NT2/D1 (cell line): ENCODE data around the gene ZNF511.

Experiments used
- DNase-seq: peaks from one replicate; pipeline ENCODE4 v3.0.0-alpha.2; 2011; ENCODE audit warnings: low read depth, low spot score
- H3K27me3 ChIP-seq: 2 replicates; pipeline ENCODE4 v1.6.0; 2011; ENCODE audit warnings: mild to moderate bottlenecking; ENCODE audit not compliant: insufficient read length, insufficient read depth
- H3K36me3 ChIP-seq: 2 replicates; pipeline ENCODE4 v1.6.1; 2011; ENCODE audit warnings: mild to moderate bottlenecking, low read length, mixed read lengths; ENCODE audit not compliant: insufficient read depth, insufficient read length
- H3K4me1 ChIP-seq: 2 replicates; pipeline ENCODE4 v1.5.1; 2011; ENCODE audit not compliant: insufficient read depth, insufficient read length
- H3K4me3 ChIP-seq: 2 replicates; pipeline ENCODE4 v1.5.1; 2011; ENCODE audit warnings: low read depth; ENCODE audit not compliant: insufficient read length
- H3K9ac ChIP-seq: 2 replicates; pipeline ENCODE4 v1.6.0; 2011; ENCODE audit warnings: low read depth; ENCODE audit not compliant: insufficient read length
- H3K9me3 ChIP-seq: 2 replicates; pipeline ENCODE4 v1.5.1; 2011; ENCODE audit warnings: mild to moderate bottlenecking, low read length; ENCODE audit not compliant: insufficient read depth
- SUZ12 ChIP-seq: IDR thresholded peaks from 2 replicates; pipeline ENCODE4 v1.6.1; 2011; ENCODE audit not compliant: insufficient read length, insufficient read depth; ENCODE audit errors: extremely low read depth
- YY1 ChIP-seq: IDR thresholded peaks from 2 replicates; pipeline ENCODE4 v1.6.1; 2011; ENCODE audit not compliant: insufficient read length, insufficient read depth
- ZNF274 ChIP-seq: IDR thresholded peaks from 2 replicates; pipeline ENCODE4 v1.6.1; 2011; ENCODE audit warnings: mild to moderate bottlenecking, low read depth, low read length

The ZNF511 gene

DNA sequence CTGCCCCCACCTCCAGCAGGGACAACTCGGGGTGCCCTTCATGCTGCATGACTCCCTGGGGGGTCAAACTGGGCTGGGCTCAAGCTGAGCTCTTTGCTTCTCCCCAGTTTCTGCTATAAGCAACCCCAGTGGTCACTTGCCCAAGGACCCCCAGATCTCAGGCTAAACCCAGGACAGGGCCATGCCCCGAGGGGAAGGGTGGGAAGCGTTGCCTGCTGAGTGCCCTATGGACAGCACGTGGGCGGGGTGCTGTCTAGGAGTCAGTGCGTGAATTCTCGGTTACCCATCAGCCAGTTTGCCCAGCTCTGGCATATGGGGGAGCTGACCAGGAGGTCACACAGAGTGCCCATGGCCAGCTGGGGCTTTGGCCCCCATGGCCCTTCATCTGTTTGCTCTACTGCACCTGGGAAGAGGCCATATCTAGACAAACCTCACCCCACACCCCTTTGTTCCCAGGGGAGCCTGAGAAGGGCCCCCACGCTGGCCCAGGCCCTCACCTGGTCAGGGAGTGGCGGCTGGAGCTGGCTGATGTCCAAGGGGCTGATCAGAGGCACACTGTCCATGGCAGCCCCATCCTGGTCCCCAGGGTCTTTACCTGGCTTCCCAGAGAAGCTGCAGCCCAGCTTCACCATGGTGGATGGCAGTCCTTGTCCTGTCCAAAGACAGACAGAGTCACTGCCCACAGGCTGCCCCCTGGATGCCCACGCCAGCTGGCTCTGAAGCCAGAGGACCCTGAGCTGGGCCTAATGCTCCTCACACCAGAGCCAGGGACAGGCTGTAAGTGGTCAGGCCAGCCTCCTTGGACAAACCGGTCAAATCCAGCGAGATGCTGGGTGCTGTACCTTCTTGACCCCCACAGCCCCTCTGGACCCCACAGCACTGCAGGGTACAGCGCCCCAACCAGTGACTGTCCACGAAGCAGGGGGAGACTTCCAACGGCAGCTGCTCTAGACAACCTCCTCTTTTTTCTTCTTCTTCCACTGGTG is 19.9 kb downstream of the ZNF511 start:
- TF ChIP-seq SUZ12 (no peak), YY1 (no peak), ZNF274 (no peak)
- Histone ChIP-seq H3K9ac (peak overlapping the region; percentile 42), H3K4me3 (no peak overlapping the region), H3K9me3 (peaks cover 14% of the 10 kb centered on the region; the same call in 1 of the 2 replicates), H3K4me1 (peaks cover 24% of the 10 kb centered on the region), H3K36me3 (no peaks in the 10 kb centered on the region), H3K27me3 (peaks cover 76% of the 10 kb centered on the region)
- no peak for DNase-seq

DNA sequence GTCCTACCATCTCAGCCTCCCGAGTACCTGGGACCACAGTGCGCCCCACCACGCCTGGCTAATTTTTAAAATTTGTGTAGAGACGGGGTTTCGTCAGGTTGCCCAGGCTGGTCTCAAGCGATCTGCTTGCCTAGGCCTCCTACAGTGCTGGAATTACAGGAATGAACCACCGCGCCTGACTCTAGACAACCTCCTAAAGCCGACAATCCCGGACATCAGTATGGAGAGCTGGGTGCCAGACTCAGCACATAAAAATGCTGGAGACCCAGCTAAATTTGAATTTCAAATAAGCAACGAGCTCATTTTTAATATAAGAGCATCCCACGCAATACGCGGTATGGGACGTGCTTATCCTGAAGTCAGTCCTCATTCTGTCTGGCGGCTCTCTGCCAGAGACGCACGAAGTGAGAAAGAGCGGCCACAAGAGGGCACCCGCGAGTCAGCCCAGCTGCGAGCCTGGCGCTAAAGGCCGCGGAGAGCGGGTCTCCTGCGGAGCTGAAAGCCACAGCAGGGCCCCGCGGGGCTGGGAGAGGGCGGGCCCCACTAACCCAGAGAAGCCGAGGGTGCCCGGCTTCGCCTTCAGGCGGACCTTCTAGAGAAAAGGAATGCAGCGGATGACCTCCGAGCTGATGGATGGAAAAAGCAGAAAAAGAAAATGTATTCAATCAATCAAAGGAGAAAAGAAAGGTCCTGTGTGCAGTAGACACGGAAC is 20.9 kb downstream of the ZNF511 start:
- Histone ChIP-seq H3K9me3 (peaks cover 14% of the 10 kb centered on the region; the same call in 1 of the 2 replicates), H3K27me3 (peaks cover 84% of the 10 kb centered on the region), H3K36me3 (no peaks in the 10 kb centered on the region), H3K4me3 (peak overlapping the region; percentile 21), H3K9ac (peak overlapping the region; percentile 42), H3K4me1 (peaks cover 20% of the 10 kb centered on the region)
- peak; percentile 55 for DNase-seq
- TF ChIP-seq ZNF274 (no peak), YY1 (no peak), SUZ12 (no peak)

DNA sequence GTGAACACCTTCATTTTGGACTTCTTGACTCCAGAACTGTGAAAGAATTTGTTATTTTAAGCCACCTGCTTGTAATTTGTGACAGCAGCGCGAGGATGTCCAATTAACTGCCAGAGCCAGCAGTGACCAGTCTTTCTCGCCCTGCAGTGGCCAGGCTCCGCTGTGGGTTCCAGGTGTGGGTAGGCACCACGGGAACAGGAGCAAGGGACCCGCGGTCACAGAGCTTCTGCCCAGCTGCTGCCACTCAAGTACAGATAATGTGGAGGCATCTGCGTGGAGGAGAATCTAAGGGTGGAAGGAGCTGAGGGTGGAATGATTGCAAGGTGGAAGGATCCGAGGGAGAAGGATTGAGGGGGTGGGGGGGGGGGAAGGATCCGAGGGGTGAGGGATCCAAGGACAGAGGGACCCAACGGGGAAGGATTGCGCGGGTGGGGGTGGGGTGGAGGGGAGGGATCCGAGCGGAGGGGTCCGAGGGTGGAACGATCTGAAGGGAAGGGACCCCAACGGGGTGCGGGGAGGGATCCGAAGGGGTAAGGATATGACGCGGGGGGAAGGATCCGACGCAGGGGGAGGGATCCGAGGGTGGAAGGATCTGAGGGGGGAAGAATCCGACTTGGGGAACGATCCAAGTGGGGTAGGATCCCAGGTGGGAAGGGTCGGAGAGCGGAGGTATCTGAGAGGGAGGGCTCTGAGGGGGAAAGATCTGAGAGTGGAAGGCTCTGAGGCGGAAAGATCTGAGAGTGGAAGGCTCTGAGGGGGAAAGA is 24.4 kb downstream of the ZNF511 start:
- TF ChIP-seq ZNF274 (no peak), SUZ12 (no peak), YY1 (no peak)
- DNase-seq: no peak
- Histone ChIP-seq H3K9me3 (peaks cover 14% of the 10 kb centered on the region; the same call in 1 of the 2 replicates), H3K4me3 (no peak overlapping the region), H3K27me3 (peaks cover 85% of the 10 kb centered on the region), H3K4me1 (peaks cover 10% of the 10 kb centered on the region), H3K36me3 (no peaks in the 10 kb centered on the region), H3K9ac (no peak overlapping the region)

DNA sequence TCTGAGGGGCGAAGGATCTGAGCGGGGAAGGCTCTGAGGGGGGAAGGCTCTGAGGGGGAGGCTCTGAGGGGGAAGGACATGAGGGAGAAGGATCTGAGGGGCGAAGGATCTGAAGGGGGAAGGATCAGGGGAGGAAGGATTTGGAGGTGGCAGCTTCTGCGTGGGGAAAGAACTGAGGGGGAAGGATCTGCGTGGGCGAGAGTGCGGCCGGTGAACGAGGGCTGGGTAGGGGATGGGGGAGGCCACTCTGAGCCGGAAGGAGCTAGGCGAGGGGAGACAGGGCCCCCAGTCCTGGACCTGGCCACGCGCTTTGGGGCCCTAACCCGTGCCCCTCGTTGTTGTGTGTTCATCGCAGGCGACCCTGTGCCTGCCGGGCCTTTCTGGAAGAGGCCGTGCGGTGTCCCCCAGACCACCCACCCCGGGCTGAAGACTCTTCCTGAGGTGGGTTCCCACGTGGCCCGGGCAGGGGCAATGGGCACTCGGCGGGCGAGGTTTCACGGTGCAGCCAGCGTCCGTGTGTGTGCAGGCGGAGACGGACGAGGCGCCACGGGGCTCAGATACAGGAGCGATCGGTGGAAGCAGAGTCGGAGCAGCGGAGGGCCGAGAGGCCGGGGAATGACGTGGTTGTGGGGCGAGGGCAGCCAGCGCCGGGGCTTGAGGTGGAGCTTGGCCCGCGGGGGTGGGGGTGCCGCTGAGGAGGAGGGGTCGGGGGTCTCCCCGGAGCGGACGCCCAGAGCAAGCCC is 26.0 kb downstream of the ZNF511 start:
- DNase-seq: no peak
- Histone ChIP-seq H3K36me3 (no peaks in the 10 kb centered on the region), H3K9ac (no peak overlapping the region), H3K27me3 (peaks cover 87% of the 10 kb centered on the region), H3K4me3 (no peak overlapping the region), H3K4me1 (no peaks in the 10 kb centered on the region), H3K9me3 (peaks cover 14% of the 10 kb centered on the region; the same call in 1 of the 2 replicates)
- TF ChIP-seq ZNF274 (no peak), SUZ12 (peak; percentile 8), YY1 (no peak)

DNA sequence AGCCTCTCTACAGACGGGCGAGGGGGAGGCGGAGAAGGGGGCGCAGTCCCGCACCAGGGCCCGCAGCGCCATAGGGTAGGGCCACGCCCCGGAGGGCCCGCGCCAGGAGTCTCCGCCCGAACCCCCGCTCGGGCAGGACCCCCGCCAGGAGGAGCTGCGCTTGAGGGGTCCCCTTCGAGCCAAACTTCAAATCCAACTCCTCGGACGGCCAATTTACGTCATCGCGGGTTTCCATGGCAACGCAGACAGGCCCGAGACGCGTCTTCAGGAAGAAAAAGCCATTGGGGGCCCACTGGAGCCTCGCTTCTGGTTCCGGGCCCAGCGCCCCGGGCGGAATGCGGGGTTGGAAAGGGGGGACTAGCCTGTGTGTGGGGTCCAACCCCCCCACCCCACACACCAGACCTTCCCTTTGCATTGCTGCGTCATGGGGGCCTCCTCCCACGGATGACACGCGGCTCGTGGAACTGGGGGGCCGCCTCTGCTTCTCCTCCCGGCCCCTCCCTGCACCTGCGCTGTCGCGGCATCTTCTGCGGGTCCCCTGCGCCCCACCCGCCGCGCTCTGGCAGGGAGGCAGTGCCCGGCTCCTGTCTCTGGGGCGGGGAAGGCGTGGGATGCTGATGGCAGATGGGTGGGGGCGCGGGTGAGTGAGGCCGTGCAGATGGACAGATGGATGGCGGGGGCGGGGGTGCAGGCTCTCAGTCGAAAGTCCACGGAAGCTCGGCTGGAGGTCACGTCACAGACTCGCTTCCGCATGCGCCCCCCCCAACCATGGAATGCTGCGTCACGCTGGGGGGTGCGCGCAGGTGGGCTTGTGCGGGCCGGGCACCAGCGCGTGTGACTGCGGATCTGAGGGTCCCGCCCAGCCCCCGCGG is 26.8 kb downstream of the ZNF511 start:
- Histone ChIP-seq H3K4me3 (peak overlapping the region; percentile 8), H3K27me3 (peaks cover 91% of the 10 kb centered on the region), H3K9me3 (peaks cover 14% of the 10 kb centered on the region; the same call in 1 of the 2 replicates), H3K4me1 (no peaks in the 10 kb centered on the region), H3K9ac (no peak overlapping the region), H3K36me3 (no peaks in the 10 kb centered on the region)
- DNase-seq: no peak
- TF ChIP-seq ZNF274: no peak
- TF ChIP-seq SUZ12: peak; percentile 11

DNA sequence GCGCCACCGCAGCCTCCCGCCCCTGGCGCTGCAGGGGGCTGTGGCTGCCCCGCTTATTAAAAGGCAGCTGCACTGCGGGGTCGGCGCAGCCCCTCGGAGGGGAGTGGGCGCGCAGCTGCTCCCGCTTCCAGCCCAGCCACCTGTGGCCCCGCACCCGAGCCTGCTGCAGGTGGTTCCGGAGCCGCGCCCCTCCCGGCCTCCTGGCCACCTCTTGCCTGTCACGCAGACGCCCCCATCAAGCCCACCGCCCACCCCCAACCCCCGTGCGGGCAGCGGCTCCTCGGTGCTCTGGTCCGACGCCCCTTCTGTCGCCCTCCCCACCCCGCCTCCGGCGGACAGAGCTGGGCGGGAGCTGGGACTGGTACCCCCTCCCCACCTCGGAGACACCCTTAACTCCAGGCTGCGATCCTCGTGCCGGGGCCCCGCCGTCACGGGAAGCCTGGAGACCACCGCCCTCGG is 27.4 kb downstream of the ZNF511 start:
- Histone ChIP-seq H3K4me1 (no peaks in the 10 kb centered on the region), H3K9ac (no peak overlapping the region), H3K4me3 (no peak overlapping the region), H3K36me3 (no peaks in the 10 kb centered on the region), H3K9me3 (peaks cover 14% of the 10 kb centered on the region; the same call in 1 of the 2 replicates), H3K27me3 (peaks cover 86% of the 10 kb centered on the region)
- TF ChIP-seq ZNF274: no peak
- no peak for TF ChIP-seq YY1
- TF ChIP-seq SUZ12: no peak
- DNase-seq: no peak
